Uterus (tissue), 2 donors: Measurements from ENCODE around the gene RETREG3.

Experiments used
- CTCF ChIP-seq, 4 experiments: fragments of 200-600 bp in 2 of 4; fragments of 450-650 bp in 2 of 4; sonication (generic) in 2 of 4; IDR thresholded peaks; one replicate each; pipeline ENCODE4 v1.5.1; 2016 to 2019; ENCODE audit warnings: antibody characterized with exemption in 4 of 4, mild to moderate bottlenecking in 2 of 4, moderate library complexity in 1 of 4
- POLR2A ChIP-seq, 2 donors: fragments of 450-650 bp; IDR thresholded peaks; one replicate each; pipeline ENCODE4 v1.6.1; 2016; ENCODE audit warnings: antibody characterized with exemption in 2 of 2, mild to moderate bottlenecking in 1 of 2, moderate library complexity in 1 of 2

GRCh38 chr17:42535155-42536047 lies 73.8 kb downstream of the RETREG3 start:
- TF ChIP-seq CTCF (IDR thresholded peaks at IDR 0.05) (no peak), POLR2A (IDR thresholded peaks at IDR 0.05) (no peak)
